Cardiac muscle cell (in vitro differentiated cells and primary cell): Measurements from ENCODE around the gene SMYD1. TPM values are rescaled to one million over a fixed set of nuclear protein-coding genes. Genes with fewer than 3 reads are reported as not detected.
A peak's percentile ranks its signal among the peaks of the same experiment; 100 is the strongest.
"Not testable (repeated sequence)": the region's sequence is repeated elsewhere in the genome, so short reads cannot be mapped to it uniquely, and the experiment has no call there.

Source experiments
- DNase-seq, 2 donors: peaks; one replicate each; pipeline versions ENCODE4 v3.0.0 to v3.0.0-alpha.2; 2010 to 2017; ENCODE audit warnings: low read depth in 1 of 2, low spot score in 1 of 2
- H3K27ac ChIP-seq: fragments of 200-600 bp; sonication (generic); 2 replicates; pipeline ENCODE4 v1.5.1; 2016
- H3K27me3 ChIP-seq: fragments of 200-600 bp; sonication (generic); 2 replicates; pipeline ENCODE4 v1.6.0; 2016; ENCODE audit warnings: control low read depth
- H3K36me3 ChIP-seq: fragments of 200-600 bp; sonication (generic); 2 replicates; pipeline ENCODE4 v1.5.1; 2016; ENCODE audit warnings: control low read depth
- H3K4me1 ChIP-seq: fragments of 200-600 bp; sonication (generic); 2 replicates; pipeline ENCODE4 v1.8.1; 2017; ENCODE audit warnings: low read depth, mild to moderate bottlenecking, mixed run types
- H3K4me3 ChIP-seq: fragments of 200-600 bp; sonication (generic); 2 replicates; pipeline ENCODE4 v1.5.1; 2016; ENCODE audit warnings: mild to moderate bottlenecking
- H3K9me3 ChIP-seq: fragments of 200-600 bp; sonication (generic); 2 replicates; pipeline ENCODE4 v1.5.1; 2017; ENCODE audit warnings: low read depth, mild to moderate bottlenecking, control low read depth
- polyA plus RNA-seq: library from polyadenylated mRNA; unstranded; fragments of >200 nt; fragmentation: Nextera tagmentation; extraction: Ambion mirVana; gene quantifications from 2 replicates; pipeline ENCODE4 v1.2.1, GENCODE V29; 2016
- total RNA-seq: library from RNA; depleted of rRNA; stranded (reverse); fragments of >200 nt; gene quantifications from 2 replicates; pipeline ENCODE4 v1.2.3, GENCODE V29; 2016
- TF ChIP-seq, protein P1 (sequence below): IDR thresholded peaks from 2 replicates; pipeline ENCODE4 v1.5.1; 2012; ENCODE audit warnings: low read depth, mild to moderate bottlenecking, low read length

SMYD1 gene
- total RNA-seq (289 and 375 TPM in 2 replicates), polyA plus RNA-seq (211 and 303 TPM in 2 replicates)

DNA sequence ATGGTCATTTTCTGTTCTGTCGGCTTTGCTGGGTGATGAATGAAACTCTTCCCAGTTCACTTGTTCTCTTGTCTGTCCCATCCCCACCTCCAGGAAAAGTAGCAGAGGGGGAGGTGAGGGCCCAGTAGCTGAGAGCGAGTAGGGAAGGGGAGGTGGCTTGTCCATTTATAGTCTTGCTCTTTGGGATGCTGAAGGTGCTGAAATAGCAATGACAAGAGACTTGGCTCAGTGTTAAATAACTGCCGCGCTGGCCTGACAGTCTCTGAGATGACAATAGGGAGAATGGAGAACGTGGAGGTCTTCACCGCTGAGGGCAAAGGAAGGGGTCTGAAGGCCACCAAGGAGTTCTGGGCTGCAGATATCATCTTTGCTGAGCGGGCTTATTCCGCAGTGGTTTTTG lies at the start of gene SMYD1:
SMYD1 (plus strand) TSS at position 228 of the 400 bp plus-strand sequence; CDS start at position 268, 40 bp downstream.
- TF ChIP-seq, protein P1, sequence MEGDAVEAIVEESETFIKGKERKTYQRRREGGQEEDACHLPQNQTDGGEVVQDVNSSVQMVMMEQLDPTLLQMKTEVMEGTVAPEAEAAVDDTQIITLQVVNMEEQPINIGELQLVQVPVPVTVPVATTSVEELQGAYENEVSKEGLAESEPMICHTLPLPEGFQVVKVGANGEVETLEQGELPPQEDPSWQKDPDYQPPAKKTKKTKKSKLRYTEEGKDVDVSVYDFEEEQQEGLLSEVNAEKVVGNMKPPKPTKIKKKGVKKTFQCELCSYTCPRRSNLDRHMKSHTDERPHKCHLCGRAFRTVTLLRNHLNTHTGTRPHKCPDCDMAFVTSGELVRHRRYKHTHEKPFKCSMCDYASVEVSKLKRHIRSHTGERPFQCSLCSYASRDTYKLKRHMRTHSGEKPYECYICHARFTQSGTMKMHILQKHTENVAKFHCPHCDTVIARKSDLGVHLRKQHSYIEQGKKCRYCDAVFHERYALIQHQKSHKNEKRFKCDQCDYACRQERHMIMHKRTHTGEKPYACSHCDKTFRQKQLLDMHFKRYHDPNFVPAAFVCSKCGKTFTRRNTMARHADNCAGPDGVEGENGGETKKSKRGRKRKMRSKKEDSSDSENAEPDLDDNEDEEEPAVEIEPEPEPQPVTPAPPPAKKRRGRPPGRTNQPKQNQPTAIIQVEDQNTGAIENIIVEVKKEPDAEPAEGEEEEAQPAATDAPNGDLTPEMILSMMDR = no peak
- Histone ChIP-seq H3K36me3 (no peaks in the 10 kb centered on the region), H3K4me3 (peak within 1 kb of the TSS; percentile 82), H3K9me3 (no peaks in the 10 kb centered on the region), H3K27me3 (no peaks in the 10 kb centered on the region), H3K4me1 (peaks cover 15% of the 10 kb centered on the region), H3K27ac (peak within 1 kb of the TSS; percentile 99)
- peak in 1 of 2 donors; percentile 87 for DNase-seq

DNA sequence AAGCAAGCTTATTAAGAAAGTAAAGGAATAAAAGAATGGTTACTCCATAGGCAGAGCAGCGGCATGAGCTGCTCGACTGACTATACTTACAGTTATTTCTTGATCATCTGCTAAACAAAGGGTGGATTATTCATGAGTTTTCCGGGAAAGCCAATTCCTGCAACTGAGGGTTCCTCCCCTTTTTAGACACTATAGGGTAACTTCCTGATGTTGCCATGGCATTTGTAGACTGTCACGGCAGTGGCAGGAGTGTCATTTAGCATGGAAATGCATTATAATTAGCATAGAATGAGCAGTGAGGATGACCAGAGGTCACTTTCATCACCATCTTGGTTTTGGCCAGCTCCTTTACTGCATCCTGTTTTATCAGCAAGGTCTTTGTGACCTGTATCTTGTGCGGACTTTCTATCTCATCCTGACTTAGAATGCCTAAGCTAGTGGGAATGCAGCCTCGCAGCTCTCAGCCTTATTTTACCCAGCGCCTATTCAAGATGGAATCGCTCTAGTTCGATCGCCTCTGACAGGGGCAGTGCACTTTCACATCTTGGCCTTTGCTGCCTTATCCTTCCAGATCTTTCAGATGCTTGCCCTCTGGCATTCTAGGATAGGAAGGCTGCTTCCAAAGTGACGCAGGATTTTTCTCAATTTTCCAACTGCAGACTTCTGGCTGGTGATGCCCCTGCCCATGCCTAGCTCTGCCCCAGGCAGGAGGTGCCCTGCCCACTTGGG lies 49.4 kb upstream of the SMYD1 start:
- not testable (repeated sequence) for H3K27ac ChIP-seq, H3K4me1 ChIP-seq, H3K9me3 ChIP-seq, H3K27me3 ChIP-seq, H3K36me3 ChIP-seq, DNase-seq, H3K4me3 ChIP-seq

DNA sequence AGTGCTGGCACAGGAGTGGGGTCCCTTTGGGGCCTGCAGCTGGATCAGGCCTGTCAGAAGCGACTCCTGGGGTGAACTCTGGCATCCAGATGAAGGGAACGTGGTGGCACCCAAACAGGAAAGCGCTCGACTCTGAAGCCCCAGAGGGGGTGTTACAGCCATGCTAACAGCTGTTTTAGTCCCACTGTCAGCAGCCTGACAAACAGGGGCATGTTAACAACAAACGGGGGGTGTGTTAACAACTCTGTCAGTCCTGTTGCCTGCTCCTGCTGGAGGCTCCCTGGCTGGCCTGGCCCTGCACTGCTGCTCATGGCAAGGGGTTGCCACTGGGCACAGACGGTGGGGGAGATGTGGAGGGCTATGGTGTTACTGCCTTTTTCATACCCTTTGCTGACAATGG lies 48.7 kb upstream of the SMYD1 start:
- no peak overlapping the region for H3K27ac ChIP-seq
- TF ChIP-seq, protein P1 = no peak

DNA sequence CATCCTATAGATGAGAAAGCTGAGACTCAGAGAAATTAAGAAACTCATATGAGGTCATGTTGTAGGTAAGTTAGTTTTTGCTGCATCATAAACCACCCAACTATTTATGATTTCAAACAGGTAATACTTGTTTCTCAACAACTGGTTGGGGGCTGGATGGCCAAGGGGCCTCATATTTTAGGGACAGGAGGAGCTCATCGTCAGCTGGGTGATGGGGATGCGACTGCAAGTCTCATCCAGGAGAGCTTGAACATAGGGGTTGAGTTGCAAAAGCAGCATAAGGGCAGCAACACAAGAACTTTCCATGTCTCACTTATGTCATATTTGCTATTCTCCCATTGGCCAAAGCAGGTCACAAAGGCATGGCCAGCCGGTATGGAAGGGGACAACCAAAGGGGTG lies 47.6 kb upstream of the SMYD1 start:
- H3K27ac ChIP-seq = no peak overlapping the region
- TF ChIP-seq, protein P1 = no peak
- no peak for DNase-seq
- no peak overlapping the region for H3K4me3 ChIP-seq
- H3K4me1 ChIP-seq = no peaks in the 10 kb centered on the region
- H3K9me3 ChIP-seq = no peaks in the 10 kb centered on the region
- H3K36me3 ChIP-seq = no peaks in the 10 kb centered on the region
- no peaks in the 10 kb centered on the region for H3K27me3 ChIP-seq

More for the DNA sequence above, 48.7 kb upstream of the SMYD1 start:
- Histone ChIP-seq H3K4me1 (no peaks in the 10 kb centered on the region), H3K4me3 (no peak overlapping the region), H3K27me3 (no peaks in the 10 kb centered on the region), H3K9me3 (no peaks in the 10 kb centered on the region), H3K36me3 (no peaks in the 10 kb centered on the region)
- DNase-seq = no peak

DNA sequence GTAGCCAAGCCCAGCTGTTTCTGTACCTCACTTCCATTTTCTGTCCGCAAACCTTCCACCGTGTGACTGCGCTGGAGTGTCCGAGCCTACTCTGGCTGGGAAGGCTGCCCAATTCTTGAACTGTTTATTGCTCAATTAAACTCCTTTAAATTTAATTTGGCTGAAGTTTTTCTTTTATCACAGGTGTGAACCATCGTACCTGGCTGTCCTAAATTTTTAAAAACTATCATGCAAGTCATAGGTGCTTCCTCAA lies 45.0 kb upstream of the SMYD1 start:
- Histone ChIP-seq H3K4me3 (no peak overlapping the region), H3K27me3 (no peaks in the 10 kb centered on the region), H3K4me1 (no peaks in the 10 kb centered on the region), H3K36me3 (no peaks in the 10 kb centered on the region), H3K9me3 (no peaks in the 10 kb centered on the region), H3K27ac (no peak overlapping the region)
- TF ChIP-seq, protein P1 = no peak
- no peak for DNase-seq

DNA sequence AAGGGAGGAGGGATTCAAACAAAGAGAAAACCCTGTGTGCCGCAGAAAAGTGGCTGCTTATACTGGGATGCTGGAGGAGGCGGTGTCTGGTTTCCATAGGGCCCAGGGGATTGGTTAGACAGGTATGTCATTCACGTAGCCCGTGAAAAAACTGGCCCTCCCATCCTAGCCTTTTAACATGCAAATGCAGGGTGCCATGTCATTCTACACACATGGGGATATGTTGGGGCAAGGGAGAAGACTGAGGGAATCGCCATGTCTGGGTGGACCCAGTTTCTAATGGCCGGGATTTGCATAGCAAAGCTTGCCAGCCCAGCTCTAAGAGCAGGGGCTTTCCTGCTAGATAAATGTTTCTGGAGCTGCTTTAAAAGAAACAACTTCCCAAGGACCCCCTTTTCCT lies 43.1 kb upstream of the SMYD1 start:
- Histone ChIP-seq H3K36me3 (peaks cover 8% of the 10 kb centered on the region), H3K27me3 (no peaks in the 10 kb centered on the region), H3K9me3 (no peaks in the 10 kb centered on the region), H3K27ac (no peak overlapping the region), H3K4me1 (no peaks in the 10 kb centered on the region), H3K4me3 (no peak overlapping the region)
- TF ChIP-seq, protein P1 = no peak
- peak in 1 of 2 donors; percentile 45 for DNase-seq
